OCI-LY3 (cell line): Measurements from ENCODE around the gene ABCC3.

Source experiments
- H2AFZ ChIP-seq: fragments of 200-600, 300-600 bp; shearing (Covaris generic); 2 replicates; pipeline ENCODE4 v1.6.0; 2014; ENCODE audit warnings: antibody characterized with exemption, low read depth, low read length
- H3K27ac ChIP-seq: fragments of 200-600, 300-600 bp; sonication (generic); 2 replicates; pipeline ENCODE4 v1.5.1; 2014; ENCODE audit warnings: mild to moderate bottlenecking, low read length, moderate library complexity, mixed read lengths
- H3K27me3 ChIP-seq: fragments of 200-600, 300-600 bp; sonication (generic); 2 replicates; pipeline ENCODE4 v1.6.1; 2014; ENCODE audit warnings: low read depth, low read length, mixed read lengths
- H3K36me3 ChIP-seq: fragments of 200-600, 300-600 bp; sonication (generic); replicated peaks from 2 replicates; pipeline ENCODE3; 2014; ENCODE audit warnings: low read depth, low read length, mixed read lengths
- H3K4me1 ChIP-seq: fragments of 300-600, 200-600 bp; sonication (generic); 2 replicates; pipeline ENCODE4 v1.6.1; 2014; ENCODE audit warnings: low read length, mixed read lengths
- H3K4me2 ChIP-seq: fragments of 200-600, 300-600 bp; sonication (generic); 2 replicates; pipeline ENCODE4 v1.6.1; 2014; ENCODE audit warnings: low read length, mixed read lengths
- H3K4me3 ChIP-seq: fragments of 300-600, 200-600 bp; sonication (generic); 2 replicates; pipeline ENCODE4 v1.5.1; 2014; ENCODE audit warnings: antibody characterized with exemption, mild to moderate bottlenecking, low read length, moderate library complexity
- H3K79me2 ChIP-seq: fragments of 300-600, 200-600 bp; shearing (Covaris generic); 2 replicates; pipeline ENCODE4 v1.6.1; 2014; ENCODE audit warnings: mild to moderate bottlenecking, low read length, mixed read lengths
- H3K9ac ChIP-seq: fragments of 300-600, 200-600 bp; shearing (Covaris generic); 2 replicates; pipeline ENCODE4 v1.6.0; 2014; ENCODE audit warnings: mild to moderate bottlenecking, low read length, moderate library complexity
- H3K9me3 ChIP-seq: fragments of 200-600, 300-600 bp; shearing (Covaris generic); 2 replicates; pipeline ENCODE4 v1.6.1; 2014; ENCODE audit warnings: low read length, mixed read lengths; ENCODE audit not compliant: insufficient read depth
- H4K20me1 ChIP-seq: fragments of 200-600, 300-600 bp; sonication (generic); 2 replicates; pipeline ENCODE4 v1.6.1; 2016; ENCODE audit warnings: low read length, mixed read lengths; ENCODE audit not compliant: insufficient read depth
- CTCF ChIP-seq: fragments of 200-600, 300-600 bp; sonication (generic); IDR thresholded peaks from 2 replicates; pipeline ENCODE4 v1.5.1; 2014; ENCODE audit warnings: antibody characterized with exemption, low read length, low read depth
- EZH2phosphoT487 ChIP-seq: fragments of 200-600 bp; shearing (Covaris generic); IDR thresholded peaks from 2 replicates; pipeline ENCODE4 v1.6.1; 2018; ENCODE audit warnings: antibody characterized with exemption, mixed run types, low read depth

Gene ABCC3

DNA sequence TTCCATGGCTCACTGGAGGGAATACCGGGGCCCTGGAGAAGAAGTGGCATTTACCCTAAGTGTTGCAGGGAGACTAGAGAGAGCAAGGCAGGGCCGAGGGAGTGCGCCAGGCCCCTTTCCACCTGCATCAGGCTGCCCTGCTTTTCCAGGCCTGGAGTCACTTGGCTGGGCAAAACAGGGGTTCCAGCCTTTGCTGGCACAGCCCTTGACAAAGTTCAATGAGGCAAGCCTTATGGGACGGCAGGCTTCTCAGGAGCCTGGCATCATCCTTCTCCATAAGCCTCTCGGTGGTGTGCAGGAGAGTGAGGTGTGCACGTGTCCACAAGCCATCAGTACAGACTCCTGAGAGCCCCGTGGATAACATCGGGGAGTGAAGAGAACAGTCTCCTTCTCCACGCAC lies 47.1 kb upstream of the ABCC3 start:
- H2AFZ ChIP-seq: no peak overlapping the region
- H3K9ac ChIP-seq: no peak overlapping the region
- TF ChIP-seq CTCF: no peak
- TF ChIP-seq EZH2phosphoT487: no peak
- no peaks in the 10 kb centered on the region for H3K79me2 ChIP-seq
- no peaks in the 10 kb centered on the region for H3K4me1 ChIP-seq
- H3K27me3 ChIP-seq: peaks cover 38% of the 10 kb centered on the region
- H3K36me3 ChIP-seq: no peaks in the 10 kb centered on the region
- H4K20me1 ChIP-seq: no peaks in the 10 kb centered on the region
- H3K27ac ChIP-seq: no peak overlapping the region
- H3K4me2 ChIP-seq: no peak overlapping the region
- no peaks in the 10 kb centered on the region for H3K9me3 ChIP-seq
- no peak overlapping the region for H3K4me3 ChIP-seq

- Histone ChIP-seq H3K27ac (no peak overlapping the region), H3K4me1 (no peaks in the 10 kb centered on the region), H2AFZ (no peak overlapping the region), H3K4me3 (no peak overlapping the region), H3K79me2 (no peaks in the 10 kb centered on the region), H3K27me3 (peaks cover 33% of the 10 kb centered on the region), H3K4me2 (no peak overlapping the region), H3K36me3 (no peaks in the 10 kb centered on the region), H4K20me1 (no peaks in the 10 kb centered on the region), H3K9me3 (no peaks in the 10 kb centered on the region), H3K9ac (no peak overlapping the region)
- TF ChIP-seq EZH2phosphoT487: no peak
- TF ChIP-seq CTCF: no peak
Observed at GRCh38 chr17:50588391-50589049, 46.2 kb upstream of the ABCC3 start.

- Histone ChIP-seq H4K20me1 (no peaks in the 10 kb centered on the region), H2AFZ (no peak overlapping the region), H3K4me3 (no peak overlapping the region), H3K4me1 (no peaks in the 10 kb centered on the region), H3K36me3 (no peaks in the 10 kb centered on the region), H3K4me2 (no peak overlapping the region), H3K9ac (no peak overlapping the region), H3K27me3 (peaks cover 27% of the 10 kb centered on the region), H3K27ac (no peak overlapping the region), H3K9me3 (no peaks in the 10 kb centered on the region), H3K79me2 (no peaks in the 10 kb centered on the region)
- TF ChIP-seq CTCF (no peak), EZH2phosphoT487 (no peak)
Observed at GRCh38 chr17:50589095-50589705, 45.5 kb upstream of the ABCC3 start.

GRCh38 chr17:50590946-50591737 lies 43.5 kb upstream of the ABCC3 start:
- Histone ChIP-seq H3K4me3 (no peak overlapping the region), H3K27ac (no peak overlapping the region), H4K20me1 (no peaks in the 10 kb centered on the region), H3K36me3 (no peaks in the 10 kb centered on the region), H3K9me3 (no peaks in the 10 kb centered on the region), H2AFZ (no peak overlapping the region), H3K4me1 (no peaks in the 10 kb centered on the region), H3K27me3 (peaks cover 15% of the 10 kb centered on the region), H3K9ac (no peak overlapping the region), H3K4me2 (no peak overlapping the region), H3K79me2 (no peaks in the 10 kb centered on the region)
- TF ChIP-seq EZH2phosphoT487: no peak
- no peak for TF ChIP-seq CTCF
